Calu3 (cell line): ENCODE results near the gene ECT2L. TPM values are rescaled to one million over a fixed set of nuclear protein-coding genes. Genes with fewer than 3 reads are reported as not detected.

Experiments
- BruUV-seq: library from RNA; stranded (reverse); fragments of 400-500 nt; replicated peaks from 2 replicates; lab custom pipeline; 2021; lab: Mats Ljungman, UMichigan
- CTCF ChIA-PET: fragments of 300-600 bp; sonication (Branson Sonifier 250); formaldehyde crosslinking; loops from one replicate; lab custom pipeline; 2022; ENCODE audit warnings: antibody characterized with exemption; lab: Charles Lee
- DNase-seq: peaks from one replicate; pipeline ENCODE4 v3.0.0; 2022
- H3K27ac Mint-ChIP-seq: one replicate; pipeline ENCODE4 v1.8.0; 2022; ENCODE audit warnings: mixed read lengths; ENCODE audit not compliant: unreplicated experiment
- H3K27me3 Mint-ChIP-seq: one replicate; pipeline ENCODE4 v1.8.0; 2022; ENCODE audit warnings: mixed read lengths; ENCODE audit not compliant: unreplicated experiment
- H3K36me3 Mint-ChIP-seq: one replicate; pipeline ENCODE4 v1.8.0; 2022; ENCODE audit warnings: mild to moderate bottlenecking, moderate library complexity, mixed read lengths; ENCODE audit not compliant: insufficient read depth, unreplicated experiment
- H3K4me1 Mint-ChIP-seq: one replicate; pipeline ENCODE4 v1.8.0; 2022; ENCODE audit warnings: mild to moderate bottlenecking, low read depth, mixed read lengths; ENCODE audit not compliant: unreplicated experiment
- H3K4me3 Mint-ChIP-seq: one replicate; pipeline ENCODE4 v1.8.0; 2022; ENCODE audit warnings: mild to moderate bottlenecking, low read depth, moderate library complexity, mixed read lengths; ENCODE audit not compliant: unreplicated experiment
- H3K9me3 Mint-ChIP-seq: one replicate; pipeline ENCODE4 v1.8.0; 2022; ENCODE audit warnings: low read depth, mixed read lengths; ENCODE audit not compliant: unreplicated experiment
- CTCF ChIP-seq: fragments of 200-600 bp; IDR thresholded peaks from one replicate; pipeline ENCODE4 v1.8.0; 2022; ENCODE audit warnings: antibody characterized with exemption; ENCODE audit not compliant: unreplicated experiment
- intact Hi-C: fragments of 100-400 bp; cut with micrococcal nuclease; formaldehyde crosslinking; loops from one replicate; pipeline ENCODE4 v1.10.0; 2022; ENCODE audit not compliant: unreplicated experiment
- total RNA-seq: library from RNA; stranded (reverse); gene quantifications from 2 replicates; pipeline ENCODE4 v1.2.3, GENCODE V29; 2022

The ECT2L gene
- total RNA-seq, 1 experiment from 2014 or later, result not detected

- CTCF ChIA-PET, result no interaction called here
- no peak for DNase-seq
- H3K27me3 Mint-ChIP-seq, result no peaks in the 10 kb centered on the region
- no peaks in the 10 kb centered on the region for H3K36me3 Mint-ChIP-seq
- TF ChIP-seq CTCF, result no peak
- intact Hi-C loops, result no loop called here
- H3K4me3 Mint-ChIP-seq, result no peak overlapping the region
- no peaks in the 10 kb centered on the region for H3K4me1 Mint-ChIP-seq
- H3K27ac Mint-ChIP-seq, result no peak overlapping the region
- no TSS peak for BruUV-seq
- H3K9me3 Mint-ChIP-seq, result peaks cover 2% of the 10 kb centered on the region
Observed at GRCh38 chr6:138856654-138857053, 60.8 kb downstream of the ECT2L start.

- Mint-ChIP-seq H3K4me1 (no peaks in the 10 kb centered on the region), H3K9me3 (peaks cover 2% of the 10 kb centered on the region), H3K27ac (no peak overlapping the region), H3K36me3 (no peaks in the 10 kb centered on the region), H3K4me3 (no peak overlapping the region), H3K27me3 (no peaks in the 10 kb centered on the region)
- TF ChIP-seq CTCF, result no peak
- intact Hi-C loops, result no loop called here
- BruUV-seq, result no TSS peak
- no peak for DNase-seq
- CTCF ChIA-PET, result no interaction called here
Observed at GRCh38 chr6:138857775-138858174, 61.9 kb downstream of the ECT2L start.

GRCh38 chr6:138862456-138862855 is 66.6 kb downstream of the ECT2L start:
- CTCF ChIA-PET, result no interaction called here
- Mint-ChIP-seq H3K9me3 (peaks cover 2% of the 10 kb centered on the region), H3K27me3 (no peaks in the 10 kb centered on the region), H3K4me1 (no peaks in the 10 kb centered on the region), H3K4me3 (no peak overlapping the region), H3K27ac (no peak overlapping the region), H3K36me3 (no peaks in the 10 kb centered on the region)
- TF ChIP-seq CTCF, result no peak
- intact Hi-C loops, result no loop called here
- no TSS peak for BruUV-seq
- no peak for DNase-seq

- H3K4me3 Mint-ChIP-seq, result no peak overlapping the region
- intact Hi-C loops, result no loop called here
- H3K27me3 Mint-ChIP-seq, result no peaks in the 10 kb centered on the region
- CTCF ChIA-PET, result no interaction called here
- no peaks in the 10 kb centered on the region for H3K36me3 Mint-ChIP-seq
- no peaks in the 10 kb centered on the region for H3K4me1 Mint-ChIP-seq
- TF ChIP-seq CTCF, result no peak
- no peak for DNase-seq
- no peak overlapping the region for H3K27ac Mint-ChIP-seq
- H3K9me3 Mint-ChIP-seq, result peaks cover 2% of the 10 kb centered on the region
- no TSS peak for BruUV-seq
Observed at GRCh38 chr6:138863321-138863720, 67.4 kb downstream of the ECT2L start.
